Measurements from ENCODE around the gene SLC9A7.

Gene SLC9A7

GRCh38 chrX:46579250-46579649 is 179.7 kb downstream of the SLC9A7 start:
- no peak for TF ChIP-seq TAF1 (IDR thresholded peaks at IDR 0.05; ENCODE audit: borderline replicate concordance, insufficient read depth, low read length)
- TF ChIP-seq SIN3A (IDR thresholded peaks at IDR 0.05; ENCODE audit: borderline replicate concordance, insufficient read depth, low read length): no peak
- TF ChIP-seq, protein P1, sequence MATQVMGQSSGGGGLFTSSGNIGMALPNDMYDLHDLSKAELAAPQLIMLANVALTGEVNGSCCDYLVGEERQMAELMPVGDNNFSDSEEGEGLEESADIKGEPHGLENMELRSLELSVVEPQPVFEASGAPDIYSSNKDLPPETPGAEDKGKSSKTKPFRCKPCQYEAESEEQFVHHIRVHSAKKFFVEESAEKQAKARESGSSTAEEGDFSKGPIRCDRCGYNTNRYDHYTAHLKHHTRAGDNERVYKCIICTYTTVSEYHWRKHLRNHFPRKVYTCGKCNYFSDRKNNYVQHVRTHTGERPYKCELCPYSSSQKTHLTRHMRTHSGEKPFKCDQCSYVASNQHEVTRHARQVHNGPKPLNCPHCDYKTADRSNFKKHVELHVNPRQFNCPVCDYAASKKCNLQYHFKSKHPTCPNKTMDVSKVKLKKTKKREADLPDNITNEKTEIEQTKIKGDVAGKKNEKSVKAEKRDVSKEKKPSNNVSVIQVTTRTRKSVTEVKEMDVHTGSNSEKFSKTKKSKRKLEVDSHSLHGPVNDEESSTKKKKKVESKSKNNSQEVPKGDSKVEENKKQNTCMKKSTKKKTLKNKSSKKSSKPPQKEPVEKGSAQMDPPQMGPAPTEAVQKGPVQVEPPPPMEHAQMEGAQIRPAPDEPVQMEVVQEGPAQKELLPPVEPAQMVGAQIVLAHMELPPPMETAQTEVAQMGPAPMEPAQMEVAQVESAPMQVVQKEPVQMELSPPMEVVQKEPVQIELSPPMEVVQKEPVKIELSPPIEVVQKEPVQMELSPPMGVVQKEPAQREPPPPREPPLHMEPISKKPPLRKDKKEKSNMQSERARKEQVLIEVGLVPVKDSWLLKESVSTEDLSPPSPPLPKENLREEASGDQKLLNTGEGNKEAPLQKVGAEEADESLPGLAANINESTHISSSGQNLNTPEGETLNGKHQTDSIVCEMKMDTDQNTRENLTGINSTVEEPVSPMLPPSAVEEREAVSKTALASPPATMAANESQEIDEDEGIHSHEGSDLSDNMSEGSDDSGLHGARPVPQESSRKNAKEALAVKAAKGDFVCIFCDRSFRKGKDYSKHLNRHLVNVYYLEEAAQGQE (IDR thresholded peaks at IDR 0.05; ENCODE audit: insufficient read depth in 1 of 2, low read depth in 2 of 2, low read length in 2 of 2): no peak
- no peak for TF ChIP-seq POLR2AphosphoS5 (IDR thresholded peaks at IDR 0.05; ENCODE audit: low read depth, low read length)
- no peak for TF ChIP-seq FOXP2 (optimal IDR thresholded peaks at IDR 0.05; ENCODE audit: borderline replicate concordance, extremely low read depth, extremely low read length, insufficient read depth)

DNA sequence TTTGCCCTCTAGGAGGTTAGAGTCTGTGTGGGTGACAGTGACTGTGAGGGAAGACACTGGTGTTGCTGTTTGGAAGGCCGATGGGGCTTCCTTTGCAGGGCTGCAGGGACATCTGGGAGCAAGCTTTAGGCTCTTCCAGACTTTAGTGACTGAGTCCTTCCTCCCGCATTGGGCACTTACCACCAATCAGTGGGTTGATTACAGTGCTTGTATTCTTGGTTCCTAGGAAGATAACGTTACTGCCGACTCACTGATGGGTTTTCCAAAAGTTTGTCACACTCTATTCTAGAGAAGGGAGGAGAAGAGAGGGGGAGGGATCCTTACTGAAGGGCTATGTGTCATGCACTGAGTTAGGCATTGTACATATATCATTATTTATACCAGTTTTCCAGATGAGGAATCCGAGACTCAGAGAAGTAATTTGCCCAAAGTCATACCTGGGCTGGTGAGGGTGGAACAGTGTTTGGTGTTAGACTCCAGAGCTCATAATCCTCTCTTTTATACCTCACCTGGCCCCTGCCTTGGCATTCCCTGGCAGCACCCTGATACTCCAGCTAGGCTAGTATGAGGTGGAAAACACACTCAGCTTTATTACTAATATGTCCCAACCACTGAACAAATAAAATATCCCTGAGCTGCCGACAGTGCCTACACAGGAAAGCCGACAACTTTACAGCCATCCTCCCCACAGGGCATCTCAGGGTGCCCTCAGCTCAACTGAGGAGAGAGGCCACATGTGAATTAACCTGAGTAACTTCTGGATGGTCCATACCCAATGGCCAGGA is 181.5 kb downstream of the SLC9A7 start:
- no peak for TF ChIP-seq SIN3A (IDR thresholded peaks at IDR 0.05; ENCODE audit: borderline replicate concordance, insufficient read depth, low read length)

DNA sequence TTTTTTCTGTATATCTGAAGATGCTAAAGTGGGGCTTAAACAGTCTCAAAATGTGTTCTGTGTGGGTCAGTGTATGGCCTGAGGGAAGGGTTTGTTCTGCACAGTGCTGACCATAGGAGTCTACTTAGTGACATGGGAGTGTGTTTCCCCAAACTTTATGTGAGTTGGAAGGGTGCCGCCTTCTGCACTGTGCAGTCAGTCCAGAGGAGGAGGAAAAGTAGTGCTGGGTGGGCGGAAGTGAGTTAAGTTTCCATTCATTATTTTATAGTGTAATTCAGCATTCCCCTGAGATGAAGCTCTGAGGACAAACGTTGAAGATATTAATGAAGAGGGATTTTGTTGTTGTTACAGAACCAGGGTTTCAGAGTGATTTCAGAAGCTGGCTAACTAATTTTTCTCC is 182.5 kb downstream of the SLC9A7 start:
- no peak for TF ChIP-seq FOXP2 (optimal IDR thresholded peaks at IDR 0.05; ENCODE audit: borderline replicate concordance, extremely low read depth, extremely low read length, insufficient read depth)
- TF ChIP-seq TAF1 (IDR thresholded peaks at IDR 0.05; ENCODE audit: borderline replicate concordance, insufficient read depth, low read length): no peak
- TF ChIP-seq POLR2AphosphoS5 (IDR thresholded peaks at IDR 0.05; ENCODE audit: low read depth, low read length): no peak
- no peak for TF ChIP-seq SIN3A (IDR thresholded peaks at IDR 0.05; ENCODE audit: borderline replicate concordance, insufficient read depth, low read length)
- TF ChIP-seq, protein P1 (IDR thresholded peaks at IDR 0.05; ENCODE audit: insufficient read depth in 1 of 2, low read depth in 2 of 2, low read length in 2 of 2): no peak

DNA sequence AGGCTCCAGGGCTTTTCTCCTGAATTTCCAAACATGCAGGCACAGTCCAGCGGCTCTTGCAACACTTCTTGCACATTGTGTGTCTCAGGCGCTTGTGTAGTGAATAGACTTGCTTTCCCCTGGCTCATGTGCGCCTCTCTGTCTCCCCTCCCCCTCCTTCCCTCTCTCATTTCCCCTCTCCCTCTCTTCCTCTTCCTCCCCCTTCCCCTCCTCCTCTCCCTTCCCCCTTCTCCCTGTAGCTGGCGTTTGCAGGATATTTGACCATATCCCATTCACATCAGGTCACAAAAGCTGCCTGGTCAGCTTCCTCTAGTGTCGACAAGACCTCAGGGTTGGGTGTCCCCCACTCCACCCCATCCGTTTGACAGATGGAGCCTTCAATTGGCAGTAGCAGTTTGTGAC is 182.9 kb downstream of the SLC9A7 start:
- TF ChIP-seq SIN3A (IDR thresholded peaks at IDR 0.05; ENCODE audit: borderline replicate concordance, insufficient read depth, low read length) (no peak; the same call in 1 of the 2 replicates), FOXP2 (optimal IDR thresholded peaks at IDR 0.05; ENCODE audit: borderline replicate concordance, extremely low read depth, extremely low read length, insufficient read depth) (no peak), TAF1 (IDR thresholded peaks at IDR 0.05; ENCODE audit: borderline replicate concordance, insufficient read depth, low read length) (no peak), POLR2AphosphoS5 (IDR thresholded peaks at IDR 0.05; ENCODE audit: low read depth, low read length) (no peak; the same call in 1 of the 2 replicates)
- TF ChIP-seq, protein P1 (IDR thresholded peaks at IDR 0.05; ENCODE audit: insufficient read depth in 1 of 2, low read depth in 2 of 2, low read length in 2 of 2): peak in 1 of 2 experiments; percentile 46; a peak in 1 of 4 replicates

- TF ChIP-seq TAF1 (IDR thresholded peaks at IDR 0.05; ENCODE audit: borderline replicate concordance, insufficient read depth, low read length) (no peak), SIN3A (IDR thresholded peaks at IDR 0.05; ENCODE audit: borderline replicate concordance, insufficient read depth, low read length) (no peak), FOXP2 (optimal IDR thresholded peaks at IDR 0.05; ENCODE audit: borderline replicate concordance, extremely low read depth, extremely low read length, insufficient read depth) (no peak), POLR2AphosphoS5 (IDR thresholded peaks at IDR 0.05; ENCODE audit: low read depth, low read length) (no peak)
- TF ChIP-seq, protein P1 (IDR thresholded peaks at IDR 0.05; ENCODE audit: insufficient read depth in 1 of 2, low read depth in 2 of 2, low read length in 2 of 2): no peak
Observed at GRCh38 chrX:46575586-46575985, 183.3 kb downstream of the SLC9A7 start.
